Effector memory CD8-positive, alpha-beta T cell (primary cell): Measurements from ENCODE around the gene SMIM22.
A peak's percentile ranks its signal among the peaks of the same experiment; 100 is the strongest.

ENCODE experiments used
- ATAC-seq: fragments of 150-1000 bp; cut with Tn5 transposase; replicated peaks from 2 replicates; pipeline ENCODE4 v1.10.0; 2021; ENCODE audit warnings: mild to moderate bottlenecking, moderate library complexity
- DNase-seq, 3 experiments: peaks; one replicate each; pipeline ENCODE4 v3.0.0; 2021
- H3K27ac Mint-ChIP-seq, 2 donors: one replicate each; pipeline ENCODE4 v1.8.0; 2022; ENCODE audit warnings: mild to moderate bottlenecking in 2 of 2, mixed read lengths in 2 of 2, moderate library complexity in 2 of 2
- H3K27me3 Mint-ChIP-seq, 2 donors: one replicate each; pipeline ENCODE4 v1.8.0; 2022; ENCODE audit warnings: mixed read lengths in 2 of 2
- H3K36me3 Mint-ChIP-seq: one replicate; pipeline ENCODE4 v1.8.0; 2022; ENCODE audit warnings: mild to moderate bottlenecking, moderate library complexity, mixed read lengths; ENCODE audit not compliant: insufficient read depth
- H3K4me1 Mint-ChIP-seq, 2 donors: one replicate each; pipeline ENCODE4 v1.8.0; 2022; ENCODE audit warnings: low read depth in 2 of 2, mixed read lengths in 2 of 2
- H3K4me3 Mint-ChIP-seq, 2 donors: one replicate each; pipeline ENCODE4 v1.8.0; 2022; ENCODE audit warnings: mild to moderate bottlenecking in 2 of 2, mixed read lengths in 2 of 2, moderate library complexity in 2 of 2
- H3K9me3 Mint-ChIP-seq, 2 donors: one replicate each; pipeline ENCODE4 v1.8.0; 2022; ENCODE audit warnings: mixed read lengths in 2 of 2

Gene SMIM22

GRCh38 chr16:4803898-4804762, 9.0 kb downstream of the SMIM22 start:
- no peaks in the 10 kb centered on the region for H3K27me3 Mint-ChIP-seq
- H3K4me3 Mint-ChIP-seq: peak overlapping the region in 1 of 2 donors; percentile 79
- no peaks in the 10 kb centered on the region for H3K9me3 Mint-ChIP-seq
- peaks cover 4 to 11% of the 10 kb centered on the region in 2 donors for H3K4me1 Mint-ChIP-seq
- DNase-seq (no peak), ATAC-seq (no peak)
- H3K36me3 Mint-ChIP-seq: peaks cover 44% of the 10 kb centered on the region
- peak overlapping the region in 1 of 2 donors; percentile 51 for H3K27ac Mint-ChIP-seq

GRCh38 chr16:4805231-4805630, 10.1 kb downstream of the SMIM22 start:
- ATAC-seq (no peak), DNase-seq (no peak)
- H3K36me3 Mint-ChIP-seq: peaks cover 55% of the 10 kb centered on the region
- H3K9me3 Mint-ChIP-seq: no peaks in the 10 kb centered on the region
- no peak overlapping the region for H3K4me3 Mint-ChIP-seq
- peaks cover 4 to 10% of the 10 kb centered on the region in 2 donors for H3K4me1 Mint-ChIP-seq
- peak overlapping the region in 1 of 2 donors; percentile 32 for H3K27ac Mint-ChIP-seq
- H3K27me3 Mint-ChIP-seq: no peaks in the 10 kb centered on the region

GRCh38 chr16:4806280-4806679, 11.1 kb downstream of the SMIM22 start:
- DNase-seq: no peak
- Mint-ChIP-seq H3K4me1 (peaks cover 4 to 6% of the 10 kb centered on the region in 2 donors), H3K9me3 (no peaks in the 10 kb centered on the region), H3K36me3 (peaks cover 65% of the 10 kb centered on the region), H3K27me3 (no peaks in the 10 kb centered on the region), H3K27ac (no peak overlapping the region), H3K4me3 (no peak overlapping the region)
- no peak for ATAC-seq

GRCh38 chr16:4811242-4811641, 16.1 kb downstream of the SMIM22 start:
- no peak for DNase-seq
- peaks cover 81% of the 10 kb centered on the region for H3K36me3 Mint-ChIP-seq
- peaks cover 0 to 3% of the 10 kb centered on the region in 2 donors for H3K4me1 Mint-ChIP-seq
- no peak overlapping the region for H3K4me3 Mint-ChIP-seq
- ATAC-seq: no peak
- H3K27ac Mint-ChIP-seq: no peak overlapping the region
- H3K9me3 Mint-ChIP-seq: no peaks in the 10 kb centered on the region
- no peaks in the 10 kb centered on the region for H3K27me3 Mint-ChIP-seq

GRCh38 chr16:4811773-4812172, 16.6 kb downstream of the SMIM22 start:
- Mint-ChIP-seq H3K4me3 (no peak overlapping the region), H3K4me1 (peaks cover 0 to 3% of the 10 kb centered on the region in 2 donors), H3K9me3 (no peaks in the 10 kb centered on the region), H3K36me3 (peaks cover 84% of the 10 kb centered on the region), H3K27ac (peak overlapping the region in 1 of 2 donors; percentile 67), H3K27me3 (no peaks in the 10 kb centered on the region)
- DNase-seq (no peak), ATAC-seq (no peak)

GRCh38 chr16:4813251-4814003, 18.3 kb downstream of the SMIM22 start:
- Mint-ChIP-seq H3K4me1 (peaks cover 0 to 3% of the 10 kb centered on the region in 2 donors), H3K36me3 (peaks cover 84% of the 10 kb centered on the region), H3K27me3 (no peaks in the 10 kb centered on the region), H3K9me3 (no peaks in the 10 kb centered on the region), H3K4me3 (no peak overlapping the region), H3K27ac (no peak overlapping the region)
- DNase-seq (no peak), ATAC-seq (no peak)

GRCh38 chr16:4814046-4814445, 18.9 kb downstream of the SMIM22 start:
- H3K4me3 Mint-ChIP-seq: no peak overlapping the region
- H3K4me1 Mint-ChIP-seq: peaks cover 0 to 3% of the 10 kb centered on the region in 2 donors
- no peaks in the 10 kb centered on the region for H3K9me3 Mint-ChIP-seq
- DNase-seq (no peak), ATAC-seq (no peak)
- H3K27ac Mint-ChIP-seq: no peak overlapping the region
- H3K36me3 Mint-ChIP-seq: peaks cover 84% of the 10 kb centered on the region
- no peaks in the 10 kb centered on the region for H3K27me3 Mint-ChIP-seq

GRCh38 chr16:4814542-4815173, 19.5 kb downstream of the SMIM22 start:
- no peaks in the 10 kb centered on the region for H3K9me3 Mint-ChIP-seq
- no peak overlapping the region for H3K4me3 Mint-ChIP-seq
- H3K27me3 Mint-ChIP-seq: no peaks in the 10 kb centered on the region
- no peak overlapping the region for H3K27ac Mint-ChIP-seq
- peaks cover 0 to 3% of the 10 kb centered on the region in 2 donors for H3K4me1 Mint-ChIP-seq
- peaks cover 78% of the 10 kb centered on the region for H3K36me3 Mint-ChIP-seq
- no peak for DNase-seq
- ATAC-seq: no peak

- Mint-ChIP-seq H3K36me3 (peaks cover 74% of the 10 kb centered on the region), H3K4me1 (peaks cover 3 to 9% of the 10 kb centered on the region in 2 donors), H3K4me3 (no peak overlapping the region), H3K27ac (peak overlapping the region in 1 of 2 donors; percentile 31), H3K9me3 (no peaks in the 10 kb centered on the region), H3K27me3 (no peaks in the 10 kb centered on the region)
- DNase-seq (no peak), ATAC-seq (no peak)
These were observed 25.5 kb downstream of the SMIM22 start for GRCh38 chr16:4820652-4821051.

GRCh38 chr16:4825196-4825595, 30.0 kb downstream of the SMIM22 start:
- Mint-ChIP-seq H3K36me3 (peaks cover 86% of the 10 kb centered on the region), H3K27ac (peak overlapping the region in 1 of 2 donors; percentile 18)

GRCh38 chr16:4826526-4826925, 31.4 kb downstream of the SMIM22 start:
- Mint-ChIP-seq H3K9me3 (no peaks in the 10 kb centered on the region), H3K27me3 (no peaks in the 10 kb centered on the region), H3K4me3 (no peak overlapping the region), H3K27ac (no peak overlapping the region), H3K4me1 (peaks cover 3 to 6% of the 10 kb centered on the region in 2 donors), H3K36me3 (peaks cover 89% of the 10 kb centered on the region)
- ATAC-seq: no peak
- DNase-seq: no peak

More at GRCh38 chr16:4825196-4825595, 30.0 kb downstream of the SMIM22 start:
- H3K9me3 Mint-ChIP-seq: no peaks in the 10 kb centered on the region
- no peak overlapping the region for H3K4me3 Mint-ChIP-seq
- H3K27me3 Mint-ChIP-seq: no peaks in the 10 kb centered on the region
- H3K4me1 Mint-ChIP-seq: peaks cover 3 to 6% of the 10 kb centered on the region in 2 donors
- DNase-seq (no peak), ATAC-seq (no peak)

- ATAC-seq (no peak), DNase-seq (no peak)
- Mint-ChIP-seq H3K27me3 (no peaks in the 10 kb centered on the region), H3K36me3 (peaks cover 92% of the 10 kb centered on the region), H3K4me1 (peaks cover 3 to 6% of the 10 kb centered on the region in 2 donors), H3K4me3 (no peak overlapping the region), H3K27ac (no peak overlapping the region), H3K9me3 (no peaks in the 10 kb centered on the region)
These were observed 31.8 kb downstream of the SMIM22 start for GRCh38 chr16:4826980-4827379.

GRCh38 chr16:4828567-4829321, 33.6 kb downstream of the SMIM22 start:
- ATAC-seq (no peak), DNase-seq (no peak)
- Mint-ChIP-seq H3K27me3 (no peaks in the 10 kb centered on the region), H3K4me3 (no peak overlapping the region), H3K36me3 (peaks cover 86% of the 10 kb centered on the region), H3K9me3 (no peaks in the 10 kb centered on the region), H3K27ac (no peak overlapping the region), H3K4me1 (peaks cover 3 to 6% of the 10 kb centered on the region in 2 donors)
